Endodermal cell (in vitro differentiated cells): ENCODE data around the gene VSTM2B. TPM values are rescaled to one million over a fixed set of nuclear protein-coding genes. Genes with fewer than 3 reads are reported as not detected.
"Not testable (repeated sequence)": the region's sequence is repeated elsewhere in the genome, so short reads cannot be mapped to it uniquely, and the experiment has no call there.

Experiments
- DNase-seq: peaks from one replicate; pipeline ENCODE4 v3.0.0-alpha.2; 2017
- H3K27ac ChIP-seq: 2 replicates; pipeline ENCODE4 v1.5.1; 2013; ENCODE audit warnings: mild to moderate bottlenecking, low read depth, low read length, moderate library complexity
- H3K27me3 ChIP-seq: 2 replicates; pipeline ENCODE4 v1.6.1; 2013; ENCODE audit warnings: mild to moderate bottlenecking, low read length, moderate library complexity; ENCODE audit not compliant: insufficient read depth, control insufficient read depth, poor library complexity, severe bottlenecking
- H3K36me3 ChIP-seq: 2 replicates; pipeline ENCODE4 v1.7.0; 2013; ENCODE audit warnings: mild to moderate bottlenecking, low read length, moderate library complexity; ENCODE audit not compliant: control insufficient read depth, insufficient read depth
- H3K4me1 ChIP-seq: one replicate; pipeline ENCODE4 v1.7.0; 2013; ENCODE audit warnings: low read length; ENCODE audit not compliant: control insufficient read depth, insufficient read depth
- H3K4me3 ChIP-seq: 2 replicates; pipeline ENCODE4 v1.5.1; 2013; ENCODE audit warnings: mild to moderate bottlenecking, low read length, moderate library complexity
- H3K9ac ChIP-seq: 2 replicates; pipeline ENCODE4 v1.6.1; 2013; ENCODE audit warnings: mild to moderate bottlenecking, low read length, moderate library complexity; ENCODE audit not compliant: poor library complexity, severe bottlenecking; ENCODE audit errors: extremely low read depth
- H3K9me3 ChIP-seq: 2 replicates; pipeline ENCODE4 v1.6.1; 2013; ENCODE audit warnings: mild to moderate bottlenecking, low read length, moderate library complexity; ENCODE audit not compliant: control insufficient read depth
- H3K27ac Mint-ChIP-seq: 2 replicates; pipeline ENCODE4 v1.8.0; 2020; ENCODE audit warnings: mixed read lengths
- H3K27me3 Mint-ChIP-seq: 2 replicates; pipeline ENCODE4 v1.8.0; 2021; ENCODE audit warnings: mild to moderate bottlenecking, mixed read lengths; ENCODE audit not compliant: insufficient read depth
- H3K36me3 Mint-ChIP-seq: 2 replicates; pipeline ENCODE4 v1.8.0; 2020; ENCODE audit warnings: low read depth, mixed read lengths
- H3K4me1 Mint-ChIP-seq: 2 replicates; pipeline ENCODE4 v1.8.0; 2020; ENCODE audit warnings: mixed read lengths
- H3K4me3 Mint-ChIP-seq: 2 replicates; pipeline ENCODE4 v1.8.0; 2020; ENCODE audit warnings: mild to moderate bottlenecking, moderate library complexity, mixed read lengths
- H3K9me3 Mint-ChIP-seq: 2 replicates; pipeline ENCODE4 v1.8.0; 2020; ENCODE audit warnings: mild to moderate bottlenecking, mixed read lengths
- WGBS, 2 experiments: methylation state at CpG; one replicate each; pipeline versions ENCODE4 v1.1.5 to v1.1.7; 2013; ENCODE audit warnings: missing lambda C conversion rate in 2 of 2, mixed read lengths in 1 of 2; ENCODE audit not compliant: insufficient coverage in 1 of 2, insufficient read length in 1 of 2; 5-methylcytosine and 5-hydroxymethylcytosine counted together
- total RNA-seq, 2 donors: library from RNA; stranded (reverse); fragmentation: NEBNext Ultra II Directional in 1 of 2; extraction: Animal tissue kit (Norgen Biotek cat#: 25700) in 1 of 2; gene quantifications; 2 replicates in 1 of 2; 3 replicates in 1 of 2; pipeline ENCODE4 v1.2.1, GENCODE V29; 2021
- TF ChIP-seq, protein P1 (sequence below): fragments of 200-600 bp; sonication (generic); conservative IDR thresholded peaks from 2 replicates; pipeline ENCODE4 v1.5.0; 2021; ENCODE audit warnings: antibody characterized with exemption, mild to moderate bottlenecking

Gene VSTM2B
- total RNA-seq, 2 donors from 2014 or later, result 0.18 TPM; not detected in 1

DNA sequence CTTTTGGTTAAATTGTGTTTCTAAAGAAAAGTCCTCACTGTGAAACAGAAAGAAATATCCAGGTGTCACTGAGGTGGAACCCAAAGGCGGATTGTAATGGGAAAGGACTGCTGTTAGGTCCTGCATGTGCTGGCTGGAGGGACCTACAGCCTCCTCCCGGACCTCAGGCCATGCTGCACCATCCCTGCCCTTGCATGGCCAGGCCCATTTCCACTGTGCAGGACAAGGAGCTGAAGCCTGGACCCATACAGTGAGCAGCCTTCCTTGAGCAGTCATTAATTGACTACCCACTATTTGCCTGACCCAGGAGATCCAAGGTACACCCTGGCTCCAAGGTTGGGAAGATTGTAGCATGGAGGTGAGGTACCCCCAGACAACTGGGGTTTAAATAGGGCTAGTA lies 17.6 kb downstream of the VSTM2B start:
- WGBS, 2 experiments, result 81 to 84% methylated on average over 2 of the region's 2 CpGs
- no peak overlapping the region for H3K9ac ChIP-seq
- TF ChIP-seq, protein P1, sequence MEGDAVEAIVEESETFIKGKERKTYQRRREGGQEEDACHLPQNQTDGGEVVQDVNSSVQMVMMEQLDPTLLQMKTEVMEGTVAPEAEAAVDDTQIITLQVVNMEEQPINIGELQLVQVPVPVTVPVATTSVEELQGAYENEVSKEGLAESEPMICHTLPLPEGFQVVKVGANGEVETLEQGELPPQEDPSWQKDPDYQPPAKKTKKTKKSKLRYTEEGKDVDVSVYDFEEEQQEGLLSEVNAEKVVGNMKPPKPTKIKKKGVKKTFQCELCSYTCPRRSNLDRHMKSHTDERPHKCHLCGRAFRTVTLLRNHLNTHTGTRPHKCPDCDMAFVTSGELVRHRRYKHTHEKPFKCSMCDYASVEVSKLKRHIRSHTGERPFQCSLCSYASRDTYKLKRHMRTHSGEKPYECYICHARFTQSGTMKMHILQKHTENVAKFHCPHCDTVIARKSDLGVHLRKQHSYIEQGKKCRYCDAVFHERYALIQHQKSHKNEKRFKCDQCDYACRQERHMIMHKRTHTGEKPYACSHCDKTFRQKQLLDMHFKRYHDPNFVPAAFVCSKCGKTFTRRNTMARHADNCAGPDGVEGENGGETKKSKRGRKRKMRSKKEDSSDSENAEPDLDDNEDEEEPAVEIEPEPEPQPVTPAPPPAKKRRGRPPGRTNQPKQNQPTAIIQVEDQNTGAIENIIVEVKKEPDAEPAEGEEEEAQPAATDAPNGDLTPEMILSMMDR, result no peak
- DNase-seq, result no peak
- peaks cover 9% of the 10 kb centered on the region for H3K27me3 ChIP-seq
- no peak overlapping the region for H3K27ac ChIP-seq
- Mint-ChIP-seq H3K27me3 (peaks cover 8% of the 10 kb centered on the region), H3K36me3 (no peaks in the 10 kb centered on the region), H3K4me1 (no peaks in the 10 kb centered on the region), H3K27ac (no peak overlapping the region), H3K9me3 (peaks cover 2% of the 10 kb centered on the region), H3K4me3 (no peak overlapping the region)
- H3K36me3 ChIP-seq, result no peaks in the 10 kb centered on the region
- no peaks in the 10 kb centered on the region for H3K4me1 ChIP-seq
- H3K9me3 ChIP-seq, result no peaks in the 10 kb centered on the region
- H3K4me3 ChIP-seq, result no peak overlapping the region

DNA sequence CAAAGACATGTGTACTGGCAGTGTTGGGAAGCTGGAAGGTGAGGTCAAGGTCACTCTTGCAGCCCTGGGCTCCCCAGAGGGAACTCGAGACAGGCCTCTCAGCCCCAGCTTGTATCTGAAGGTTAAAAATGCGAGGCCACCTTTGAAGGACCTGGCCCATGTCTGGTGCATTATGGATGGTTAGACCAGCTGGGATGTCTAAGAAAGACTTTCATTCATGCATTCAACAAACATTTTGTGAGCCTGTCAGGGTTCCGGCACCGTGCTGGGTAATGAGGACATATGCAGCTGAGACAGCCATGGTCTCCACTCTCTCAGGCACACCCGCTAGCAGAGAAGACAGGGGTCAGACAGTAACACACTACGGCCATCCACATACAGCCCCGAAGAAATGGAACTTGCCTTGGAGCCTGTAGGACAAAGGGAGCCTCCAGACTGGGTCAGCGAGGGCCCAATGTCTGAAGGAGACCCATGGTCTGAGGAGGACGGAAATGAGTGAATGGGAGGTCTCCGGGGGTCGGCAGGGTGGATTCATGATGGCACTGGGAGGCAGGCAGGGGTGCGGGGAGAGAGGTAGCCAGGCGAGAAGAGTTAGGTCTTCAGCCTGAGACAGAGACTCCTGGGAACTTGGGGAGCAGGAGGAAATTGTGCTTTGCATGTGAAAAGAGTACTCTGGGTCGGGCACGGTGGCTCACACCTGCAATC lies 19.0 kb downstream of the VSTM2B start:
- H3K27ac Mint-ChIP-seq, result no peak overlapping the region
- no peaks in the 10 kb centered on the region for H3K4me1 Mint-ChIP-seq
- DNase-seq, result no peak
- H3K4me3 ChIP-seq, result no peak overlapping the region
- H3K4me1 ChIP-seq, result no peaks in the 10 kb centered on the region
- H3K27ac ChIP-seq, result no peak overlapping the region
- no peaks in the 10 kb centered on the region for H3K36me3 Mint-ChIP-seq
- H3K27me3 Mint-ChIP-seq, result no peaks in the 10 kb centered on the region
- peaks cover 2% of the 10 kb centered on the region for H3K9me3 Mint-ChIP-seq
- TF ChIP-seq, protein P1, result no peak
- H3K4me3 Mint-ChIP-seq, result no peak overlapping the region
- no peaks in the 10 kb centered on the region for H3K9me3 ChIP-seq
- 90 to 95% methylated on average over 10 to 15 of the region's 15 CpGs for WGBS, 2 experiments
- peaks cover 4% of the 10 kb centered on the region for H3K27me3 ChIP-seq
- H3K36me3 ChIP-seq, result no peaks in the 10 kb centered on the region
- H3K9ac ChIP-seq, result no peak overlapping the region

DNA sequence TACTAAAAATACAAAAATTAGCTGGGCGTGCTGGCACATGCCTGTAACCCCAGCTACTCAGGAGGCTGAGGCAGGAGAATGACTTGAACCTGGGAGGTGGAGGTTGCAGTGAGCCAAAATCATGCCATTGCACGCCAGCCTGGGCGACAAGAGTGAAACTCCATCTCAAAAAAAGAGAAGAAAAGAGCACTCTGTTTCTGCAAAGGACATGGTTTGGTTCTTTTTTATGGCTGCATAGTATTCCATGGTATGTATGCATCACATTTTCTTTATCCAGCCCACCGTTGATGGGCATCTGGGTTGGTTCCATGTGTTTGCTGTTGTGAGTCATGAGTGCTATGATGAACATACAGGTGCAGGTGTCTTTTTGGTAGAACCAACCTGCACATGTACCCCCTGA lies 19.7 kb downstream of the VSTM2B start:
- not testable (repeated sequence) for H3K9ac ChIP-seq, H3K27ac Mint-ChIP-seq, H3K4me1 Mint-ChIP-seq, H3K9me3 Mint-ChIP-seq, DNase-seq, H3K4me3 ChIP-seq, H3K36me3 Mint-ChIP-seq, H3K27me3 Mint-ChIP-seq, H3K4me3 Mint-ChIP-seq, H3K9me3 ChIP-seq, H3K27me3 ChIP-seq, H3K27ac ChIP-seq, H3K36me3 ChIP-seq, H3K4me1 ChIP-seq
- 83 to 89% methylated on average over 2 to 4 of the region's 4 CpGs for WGBS, 2 experiments
